GM19025 (cell line): ENCODE measurements around the gene NOD2.
A peak's percentile ranks its signal among the peaks of the same experiment; 100 is the strongest.

Experiments
- ATAC-seq: cut with Tn5 transposase; IDR thresholded peaks from one replicate; pipeline ENCODE4 v1.9.1; 2021; ENCODE audit warnings: mild to moderate bottlenecking, low read depth, moderate library complexity; ENCODE audit not compliant: unreplicated experiment

The NOD2 gene

GRCh38 chr16:50692999-50693781 lies at the start of gene NOD2:
Gene NOD2, plus strand, starts transcription at chr16:50693606. Its CDS starts 5,890 bp downstream, at chr16:50699496.
- no peak for ATAC-seq

DNA sequence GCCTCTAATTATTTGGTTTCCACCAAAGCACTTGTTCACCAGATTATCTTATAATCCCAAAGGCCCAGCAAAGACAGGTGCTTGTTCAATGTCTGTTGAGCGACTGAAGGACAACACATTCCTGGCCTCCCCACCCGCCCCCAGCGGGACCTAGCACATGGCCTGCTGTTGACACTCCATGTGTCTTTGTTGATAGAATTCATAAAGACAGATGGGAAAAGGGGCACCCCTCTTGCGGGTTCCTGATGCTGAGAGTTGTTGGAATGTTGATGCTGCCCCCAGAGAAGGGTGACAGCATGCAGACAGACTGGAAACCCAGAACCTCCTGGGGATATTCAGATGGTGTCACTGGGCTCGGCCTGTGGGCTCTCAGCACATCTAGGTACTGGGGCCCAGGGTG lies 49.2 kb upstream of the NOD2 start:
- ATAC-seq: no peak

- ATAC-seq: no peak
Measured at GRCh38 chr16:50644729-50645128, 48.7 kb upstream of the NOD2 start.

DNA sequence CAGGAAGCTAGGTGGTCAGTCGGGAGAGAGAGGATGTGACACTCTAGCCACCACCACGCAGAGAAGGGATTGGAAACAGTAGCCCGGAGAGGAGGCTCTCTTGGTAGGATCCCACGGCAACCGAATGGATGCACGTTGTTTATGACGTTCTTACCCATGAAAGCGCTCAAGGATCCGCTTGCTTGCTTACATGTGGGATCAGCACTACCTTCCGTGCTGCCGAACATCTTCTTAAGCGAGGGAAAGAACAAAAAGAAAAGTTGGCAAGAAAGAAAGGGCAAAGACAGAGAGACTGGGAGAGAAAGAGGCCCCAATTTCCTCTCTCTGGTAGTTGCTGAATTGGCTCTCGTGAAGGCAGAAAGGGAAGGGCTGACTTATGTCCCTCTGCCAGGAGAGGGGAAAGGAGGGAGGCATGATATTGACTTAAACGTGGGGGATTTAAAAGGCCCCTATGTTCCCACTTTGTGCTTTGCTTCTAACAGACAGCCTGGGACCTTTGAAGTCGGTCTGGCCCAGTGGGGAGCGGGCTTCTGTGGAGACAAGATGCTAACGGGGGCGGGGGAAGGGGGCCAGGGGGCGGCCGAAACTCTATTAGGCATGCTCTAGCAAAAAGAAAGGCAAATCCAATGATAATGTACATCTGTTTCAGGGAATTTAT lies 47.7 kb upstream of the NOD2 start:
- no peak for ATAC-seq

DNA sequence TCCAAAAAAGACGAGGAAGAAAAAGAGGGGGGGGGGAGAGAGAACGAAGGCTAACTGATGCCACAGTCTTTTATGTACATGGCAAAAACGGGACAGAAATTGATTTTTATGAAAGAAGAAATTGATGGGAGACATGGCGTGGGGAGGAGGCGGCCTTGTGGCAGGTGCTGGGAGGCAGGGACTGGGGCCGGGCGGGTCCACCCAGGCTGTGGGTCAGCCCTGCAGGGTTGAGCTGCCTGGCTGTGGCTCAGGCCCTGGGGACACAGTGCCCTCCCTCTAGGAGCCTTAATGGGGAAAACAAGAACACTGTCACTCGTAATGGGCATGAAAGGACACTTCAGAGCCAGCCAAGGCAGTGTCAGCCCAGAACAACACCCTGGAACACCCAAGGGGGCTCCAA lies 47.1 kb upstream of the NOD2 start:
- no peak for ATAC-seq

- ATAC-seq: no peak
Measured at GRCh38 chr16:50651835-50652438, 41.5 kb upstream of the NOD2 start.

GRCh38 chr16:50652836-50653425 lies 40.5 kb upstream of the NOD2 start:
- ATAC-seq: no peak

DNA sequence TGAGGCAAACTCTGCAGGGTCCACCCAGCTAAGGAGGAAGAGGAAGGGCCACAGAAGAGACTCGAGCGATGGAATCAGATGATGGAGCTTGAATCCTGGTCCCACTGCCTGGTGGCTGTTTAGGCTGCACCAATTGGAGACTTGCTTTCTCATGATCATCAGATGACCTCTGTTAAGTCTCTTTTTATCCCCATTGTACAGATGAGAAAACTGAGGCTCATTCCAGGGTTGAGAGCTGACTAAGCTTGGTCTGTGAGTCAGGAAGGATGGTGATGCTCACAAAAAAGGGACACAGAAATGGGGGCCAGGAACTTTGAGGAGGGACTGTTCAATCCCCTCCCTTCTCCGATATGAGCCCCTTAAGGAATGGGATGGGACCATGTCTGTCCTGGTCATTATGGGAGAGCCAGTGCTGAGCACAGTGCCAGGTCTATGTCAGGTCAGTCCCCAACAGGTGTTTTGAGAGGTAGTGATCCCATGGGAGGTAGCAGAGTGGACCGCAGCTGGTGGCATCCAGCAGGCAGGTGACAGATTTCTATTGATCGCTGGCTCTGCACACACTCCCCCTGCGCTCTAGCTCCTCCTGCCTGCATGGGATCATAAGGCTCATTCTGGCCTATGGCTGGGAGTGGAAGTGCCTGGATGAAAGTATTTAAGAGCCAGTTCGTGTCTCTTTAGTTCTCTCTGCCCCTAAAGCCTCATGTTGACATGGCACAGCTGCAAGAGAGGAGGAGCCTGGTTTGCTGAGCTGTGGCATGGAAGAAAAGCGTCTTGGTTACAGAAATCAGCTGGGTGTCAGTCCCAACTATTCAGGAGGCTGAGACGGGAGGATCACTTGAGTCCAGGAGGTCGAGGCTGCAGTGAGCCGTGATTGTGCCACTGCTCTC lies 39.5 kb upstream of the NOD2 start:
- ATAC-seq: no peak

DNA sequence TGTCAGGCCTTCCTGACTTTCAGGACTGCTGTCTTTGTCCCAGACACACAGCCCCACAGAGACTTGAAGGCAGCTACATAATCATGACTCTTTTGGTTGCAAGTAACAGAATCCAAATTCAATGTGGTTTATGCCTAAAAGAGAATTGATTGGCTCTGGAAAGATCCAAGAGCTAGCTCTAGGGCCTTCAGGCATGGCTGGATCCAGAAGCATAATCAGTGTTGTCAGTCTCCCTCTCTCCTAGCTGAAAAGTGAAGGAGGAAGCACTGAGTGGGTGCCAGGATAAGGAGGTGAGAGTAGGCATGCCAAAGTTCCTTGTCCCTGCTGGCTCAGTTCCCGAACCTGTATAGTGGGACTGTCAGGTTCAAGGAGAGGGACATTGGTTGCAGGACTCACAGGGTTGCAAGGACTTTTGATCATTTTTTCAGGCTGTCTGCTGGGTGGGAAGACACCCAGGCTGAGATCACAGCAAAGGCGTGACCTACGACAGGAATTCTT lies 37.8 kb upstream of the NOD2 start:
- ATAC-seq: no peak

DNA sequence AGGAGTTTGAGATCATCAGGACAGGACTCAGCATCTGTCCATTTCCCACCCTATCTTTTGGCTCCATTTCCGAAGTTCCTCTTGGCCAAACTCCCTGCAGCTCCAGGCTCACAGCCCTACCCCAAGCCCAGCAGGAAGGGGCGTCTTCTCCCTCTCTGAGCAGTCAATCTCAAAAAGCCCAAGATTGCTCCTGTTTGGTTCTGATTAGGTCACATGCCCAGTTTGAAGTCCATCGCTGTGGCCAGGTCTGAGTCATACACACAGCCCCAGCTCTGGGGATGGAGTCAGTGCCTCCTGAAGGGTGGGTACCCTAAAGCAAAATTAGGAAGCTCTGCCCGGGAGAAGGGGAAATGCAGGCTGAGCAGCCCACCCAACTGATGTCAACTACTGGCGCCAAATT lies 36.2 kb upstream of the NOD2 start:
- no peak for ATAC-seq

DNA sequence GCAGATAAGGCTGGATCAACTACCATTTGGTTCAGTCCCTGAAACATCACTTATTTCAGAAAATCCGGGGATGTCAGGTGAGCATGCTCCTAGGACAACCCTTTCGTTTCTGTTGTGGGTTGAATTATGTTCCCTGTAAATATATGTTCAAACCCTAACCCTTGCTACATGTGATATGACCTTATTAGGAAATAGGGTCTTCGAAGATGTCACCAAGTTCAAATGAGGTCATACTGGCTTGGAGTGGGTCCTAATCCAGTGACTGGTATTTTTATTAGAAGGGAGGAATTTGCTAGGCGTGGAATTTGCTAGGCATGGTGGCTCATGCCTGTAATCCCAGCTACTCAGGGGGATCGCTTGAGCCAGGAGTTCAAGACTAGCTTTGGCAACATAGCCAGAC lies 33.6 kb upstream of the NOD2 start:
- no peak for ATAC-seq

DNA sequence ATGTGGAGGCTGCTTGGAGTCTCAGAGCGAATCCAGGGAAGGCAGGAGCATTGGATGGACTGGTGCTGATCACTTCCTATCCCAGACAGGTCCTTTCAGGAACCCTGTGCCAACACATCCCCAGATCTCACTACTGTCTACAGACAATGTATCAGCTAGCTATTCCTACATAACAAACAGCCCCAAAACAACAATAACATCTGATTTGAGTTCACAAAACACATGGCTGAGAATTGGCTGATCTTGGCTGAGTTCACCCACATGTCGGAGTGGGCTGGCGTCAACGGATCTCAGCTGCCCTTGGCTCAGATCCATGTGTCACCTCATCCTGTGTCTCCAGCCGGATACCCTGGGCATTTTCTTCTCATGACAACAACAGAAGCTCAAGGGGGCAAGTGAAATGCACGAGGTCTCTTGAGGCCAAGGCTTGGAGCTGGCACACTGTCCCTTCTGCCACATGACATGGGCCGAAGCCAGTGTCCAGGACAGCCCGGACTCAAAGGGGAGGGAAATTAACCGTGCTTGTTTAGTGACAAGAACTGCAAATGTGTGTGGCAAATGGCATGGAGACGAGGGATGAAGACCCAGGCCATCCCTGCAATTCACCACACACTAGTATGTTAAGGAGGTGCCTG lies 31.0 kb upstream of the NOD2 start:
- no peak for ATAC-seq

DNA sequence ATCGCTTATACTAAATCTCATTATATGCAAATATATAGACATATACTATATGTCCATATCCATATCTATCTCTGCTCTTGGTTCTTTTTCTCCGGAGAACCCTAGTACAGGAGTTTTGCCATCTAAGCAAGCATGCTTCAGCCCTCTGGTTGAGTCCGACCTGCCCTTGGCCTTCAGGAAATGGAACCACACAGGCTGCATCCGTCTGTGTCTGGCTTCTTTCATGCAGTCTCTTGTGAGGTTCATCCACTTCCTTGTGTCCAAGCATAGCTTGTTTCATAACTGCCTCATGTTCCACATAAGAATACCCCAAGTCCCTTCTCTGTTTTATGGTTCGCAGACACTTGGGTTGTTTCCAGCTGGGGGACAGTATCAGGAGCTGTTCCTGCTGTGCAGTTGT lies 29.1 kb upstream of the NOD2 start:
- no peak for ATAC-seq

GRCh38 chr16:50665128-50665878 lies 28.1 kb upstream of the NOD2 start:
- no peak for ATAC-seq

DNA sequence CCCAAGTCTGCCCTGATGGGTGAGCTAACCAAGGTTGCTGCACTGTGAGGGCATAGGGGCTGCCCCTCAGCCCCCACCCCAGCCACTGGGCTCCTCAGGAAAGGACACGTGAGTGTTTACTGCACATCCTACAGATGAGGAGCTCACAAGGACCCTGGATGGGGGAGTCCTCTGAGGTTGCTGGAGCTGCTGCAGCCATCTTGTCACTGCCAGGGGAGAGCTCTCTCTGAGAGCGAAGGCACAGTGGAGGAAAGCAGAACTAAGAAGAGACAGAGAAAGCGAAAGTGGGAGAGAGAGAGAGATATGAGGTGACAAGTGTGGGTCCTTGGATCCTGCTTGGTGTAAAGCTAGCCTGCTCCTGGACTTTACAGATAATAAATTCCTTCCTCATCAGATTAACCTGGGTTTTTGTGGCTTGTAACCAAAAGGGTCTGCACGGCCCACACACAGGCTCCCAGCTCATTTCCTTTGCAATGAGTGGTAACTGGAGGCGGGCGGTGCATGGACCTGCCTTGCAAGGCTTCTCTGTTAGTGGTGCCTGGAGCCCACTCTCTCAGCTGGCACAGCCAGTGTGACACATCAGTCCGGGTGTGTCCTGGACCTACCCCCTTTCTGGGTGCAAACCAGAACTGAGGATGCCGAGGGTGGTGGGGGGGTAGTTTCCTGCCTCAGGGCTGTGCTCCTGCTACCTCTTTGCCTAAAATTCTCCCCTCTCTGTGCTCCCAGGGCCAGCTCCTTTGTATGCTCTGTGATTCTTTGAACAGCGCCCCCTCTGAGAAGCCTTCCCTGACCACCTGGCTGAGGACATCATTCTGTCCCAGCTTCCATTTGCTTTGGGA lies 26.5 kb upstream of the NOD2 start:
- peak; percentile 85 for ATAC-seq

- ATAC-seq: no peak
Measured at GRCh38 chr16:50667497-50668367, 25.7 kb upstream of the NOD2 start.

DNA sequence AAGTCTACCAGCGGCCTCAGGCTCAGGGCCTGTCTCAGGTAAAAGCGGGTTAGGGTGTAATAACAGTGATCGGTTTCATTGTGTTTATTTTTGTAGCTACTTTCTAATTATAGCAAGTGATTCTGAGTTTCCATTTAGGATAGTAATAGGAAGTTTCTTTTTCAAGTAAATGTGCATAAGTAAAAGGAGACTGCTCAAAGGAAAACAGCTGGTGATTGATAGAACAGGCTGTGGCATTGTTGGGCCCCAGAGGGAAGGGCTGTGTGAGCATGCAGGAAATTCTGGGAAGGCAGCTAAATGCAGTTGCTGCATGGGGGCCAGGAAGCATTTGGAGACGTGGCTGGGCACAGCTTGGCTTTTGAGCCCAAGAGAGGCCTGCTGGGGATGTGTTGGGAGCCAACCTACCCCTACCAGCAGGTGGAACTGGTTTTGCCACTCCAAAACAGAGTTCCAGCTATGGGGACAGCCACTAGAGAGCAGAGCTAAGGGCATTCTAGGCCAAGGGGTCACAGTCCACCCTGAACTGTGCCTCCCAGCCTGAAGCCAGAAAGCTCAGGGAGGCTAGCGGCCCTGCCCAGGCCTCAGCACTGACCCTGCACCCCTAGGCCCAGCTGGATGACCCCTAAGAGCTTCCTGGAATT lies 24.9 kb upstream of the NOD2 start:
- ATAC-seq: no peak
